Tibial nerve (tissue), 4 donors: ENCODE measurements around the gene PPP1R16B. TPM values are rescaled to one million over a fixed set of nuclear protein-coding genes. Genes with fewer than 3 reads are reported as not detected.

ENCODE experiments used
- DNase-seq, 2 donors: peaks; one replicate each; pipeline ENCODE4 v3.0.0-alpha.2; 2019; ENCODE audit warnings: low spot score in 2 of 2
- H3K27ac ChIP-seq, 4 donors: fragments of 200-600 bp; sonication (generic) in 3 of 4; one replicate each; pipeline ENCODE4 v1.5.1; 2017 to 2019; ENCODE audit warnings: mild to moderate bottlenecking in 1 of 4
- H3K27me3 ChIP-seq, 2 donors: fragments of 200-600 bp; sonication (generic) in 1 of 2; one replicate each; pipeline versions ENCODE4 v1.5.1 to v1.6.0; 2017 to 2019
- H3K36me3 ChIP-seq, 3 donors: fragments of 200-600 bp; sonication (generic); one replicate each; pipeline ENCODE4 v1.5.1; 2018 to 2019
- H3K4me1 ChIP-seq, 4 donors: fragments of 200-600 bp; sonication (generic) in 3 of 4; one replicate each; pipeline ENCODE4 v1.5.1; 2017 to 2019
- H3K4me3 ChIP-seq, 4 donors: fragments of 200-600 bp; sonication (generic) in 3 of 4; one replicate each; pipeline ENCODE4 v1.5.1; 2017 to 2019; ENCODE audit warnings: mild to moderate bottlenecking in 1 of 4, moderate library complexity in 1 of 4
- H3K9me3 ChIP-seq, 4 donors: fragments of 200-600 bp; sonication (generic) in 3 of 4; one replicate each; pipeline ENCODE4 v1.5.1; 2017 to 2019
- CTCF ChIP-seq, 5 experiments: fragments of 200-600 bp in 3 of 5; fragments of 450-650 bp in 2 of 5; sonication (generic) in 3 of 5; IDR thresholded peaks; one replicate each; pipeline ENCODE4 v1.5.1; 2016 to 2019; ENCODE audit warnings: antibody characterized with exemption in 5 of 5, mild to moderate bottlenecking in 3 of 5, moderate library complexity in 2 of 5
- EP300 ChIP-seq, 2 donors: sonication (generic); formaldehyde crosslinking; IDR thresholded peaks; one replicate each; pipeline ENCODE4 v1.6.1; 2017; ENCODE audit warnings: antibody characterized with exemption in 2 of 2, mild to moderate bottlenecking in 1 of 2
- POLR2A ChIP-seq, 2 donors: fragments of 450-650 bp; IDR thresholded peaks; one replicate each; pipeline ENCODE4 v1.6.1; 2017; ENCODE audit warnings: antibody characterized with exemption in 2 of 2, mild to moderate bottlenecking in 2 of 2, moderate library complexity in 2 of 2
- WGBS, 2 donors: methylation state at CpG; one replicate each; pipeline ENCODE4 v1.1.5; 2018; 5-methylcytosine and 5-hydroxymethylcytosine counted together
- total RNA-seq, 4 donors: library from RNA; depleted of rRNA; stranded (reverse); fragments of >200 nt; gene quantifications; one replicate each; pipeline ENCODE4 v1.1.0, GENCODE V29; 2016

The PPP1R16B gene
- total RNA-seq, 4 donors from 2014 or later: 2.1 to 5.7 (median 4.6) TPM

GRCh38 chr20:38825901-38826625 lies 20.6 kb downstream of the PPP1R16B start:
- no peak for TF ChIP-seq CTCF (IDR thresholded peaks at IDR 0.05)
- no peak for TF ChIP-seq EP300 (IDR thresholded peaks at IDR 0.05)
- no peak for TF ChIP-seq POLR2A (IDR thresholded peaks at IDR 0.05)
- DNase-seq: no peak
- H3K27ac ChIP-seq: no peak overlapping the region
- no peaks in the 10 kb centered on the region for H3K36me3 ChIP-seq
- no peaks in the 10 kb centered on the region for H3K27me3 ChIP-seq
- H3K4me1 ChIP-seq: peaks cover 0 to 4% (median 0%) of the 10 kb centered on the region in 4 donors
- H3K9me3 ChIP-seq: peaks cover 0 to 2% (median 0%) of the 10 kb centered on the region in 4 donors
- WGBS, 2 donors: 27 to 31% methylated on average over 9 of the region's 9 CpGs
- no peak overlapping the region for H3K4me3 ChIP-seq

GRCh38 chr20:38827770-38828281 lies 22.3 kb downstream of the PPP1R16B start:
- peaks cover 0 to 4% (median 0%) of the 10 kb centered on the region in 4 donors for H3K4me1 ChIP-seq
- TF ChIP-seq CTCF (IDR thresholded peaks at IDR 0.05): no peak
- TF ChIP-seq POLR2A (IDR thresholded peaks at IDR 0.05): no peak
- no peak for TF ChIP-seq EP300 (IDR thresholded peaks at IDR 0.05)
- no peaks in the 10 kb centered on the region for H3K36me3 ChIP-seq
- H3K9me3 ChIP-seq: no peaks in the 10 kb centered on the region
- no peak overlapping the region for H3K4me3 ChIP-seq
- no peaks in the 10 kb centered on the region for H3K27me3 ChIP-seq
- WGBS, 2 donors: 49 to 55% methylated on average over 7 of the region's 7 CpGs
- H3K27ac ChIP-seq: peak overlapping the region in 1 of 4 donors; percentile 12
- DNase-seq: no peak

GRCh38 chr20:38828514-38829295 lies 23.2 kb downstream of the PPP1R16B start:
- Histone ChIP-seq H3K4me1 (peaks cover 0 to 4% (median 0%) of the 10 kb centered on the region in 4 donors), H3K36me3 (no peaks in the 10 kb centered on the region), H3K27me3 (no peaks in the 10 kb centered on the region), H3K27ac (peak overlapping the region in 1 of 4 donors; percentile 12), H3K9me3 (no peaks in the 10 kb centered on the region), H3K4me3 (no peak overlapping the region)
- TF ChIP-seq CTCF (IDR thresholded peaks at IDR 0.05): no peak
- TF ChIP-seq EP300 (IDR thresholded peaks at IDR 0.05): no peak
- WGBS, 2 donors: 82 to 91% methylated on average over 5 to 6 of the region's 6 CpGs
- no peak for DNase-seq

- no peaks in the 10 kb centered on the region for H3K9me3 ChIP-seq
- H3K4me1 ChIP-seq: peaks cover 0 to 4% (median 0%) of the 10 kb centered on the region in 4 donors
- no peak for TF ChIP-seq EP300 (IDR thresholded peaks at IDR 0.05)
- no peak for TF ChIP-seq POLR2A (IDR thresholded peaks at IDR 0.05)
- WGBS, 2 donors: 77 to 86% methylated on average over 7 of the region's 7 CpGs
- no peak for DNase-seq
- H3K4me3 ChIP-seq: no peak overlapping the region
- no peaks in the 10 kb centered on the region for H3K27me3 ChIP-seq
- H3K36me3 ChIP-seq: no peaks in the 10 kb centered on the region
- H3K27ac ChIP-seq: no peak overlapping the region
These were observed 23.9 kb downstream of the PPP1R16B start for GRCh38 chr20:38829296-38829875.

GRCh38 chr20:38830356-38830755 lies 24.9 kb downstream of the PPP1R16B start:
- Histone ChIP-seq H3K9me3 (no peaks in the 10 kb centered on the region), H3K27ac (no peak overlapping the region), H3K36me3 (no peaks in the 10 kb centered on the region), H3K4me1 (peaks cover 0 to 4% (median 0%) of the 10 kb centered on the region in 4 donors), H3K27me3 (no peaks in the 10 kb centered on the region), H3K4me3 (no peak overlapping the region)
- no peak for DNase-seq
- 80 to 85% methylated on average over 1 of the region's 1 CpG for WGBS, 2 donors
- no peak for TF ChIP-seq POLR2A (IDR thresholded peaks at IDR 0.05)
- TF ChIP-seq CTCF (IDR thresholded peaks at IDR 0.05): no peak
- TF ChIP-seq EP300 (IDR thresholded peaks at IDR 0.05): no peak
